ENCODE results near the gene PADI3.
A peak's percentile ranks its signal among the peaks of the same experiment; 100 is the strongest.

PADI3 gene

DNA sequence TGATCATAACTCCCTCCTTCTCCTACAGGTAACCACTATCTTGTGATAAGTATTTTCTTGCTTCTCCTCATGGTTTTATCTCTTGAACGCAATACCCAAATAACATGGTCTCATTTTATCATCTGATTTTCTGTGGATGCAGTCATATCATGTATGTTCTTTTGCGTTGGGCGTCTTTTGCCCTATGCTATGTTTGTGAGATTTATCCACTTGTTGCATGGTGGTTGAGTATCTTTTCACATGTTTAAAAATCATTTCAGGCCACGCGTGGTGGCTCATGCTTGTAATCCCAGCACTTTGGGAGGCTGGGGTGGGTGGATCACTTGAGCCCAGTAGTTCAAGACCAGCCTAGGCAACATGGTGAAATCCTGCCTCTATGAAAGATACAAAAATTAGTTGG is 15.6 kb downstream of the PADI3 start:
- no peak for DNase-seq (ENCODE audit: insufficient read length, low spot score)
- no peak for TF ChIP-seq POLR2A (IDR thresholded peaks at IDR 0.05; ENCODE audit: low read depth, low read length)
- FAIRE-seq = no peak

GRCh38 chr1:17265162-17265561 is 16.3 kb downstream of the PADI3 start:
- TF ChIP-seq POLR2A (IDR thresholded peaks at IDR 0.05; ENCODE audit: low read depth, low read length) = no peak
- DNase-seq (ENCODE audit: insufficient read length, low spot score) = no peak
- FAIRE-seq = no peak

GRCh38 chr1:17265950-17266349 is 17.1 kb downstream of the PADI3 start:
- DNase-seq (ENCODE audit: insufficient read length, low spot score) = no peak
- no peak for TF ChIP-seq POLR2A (IDR thresholded peaks at IDR 0.05; ENCODE audit: low read depth, low read length)
- no peak for FAIRE-seq

DNA sequence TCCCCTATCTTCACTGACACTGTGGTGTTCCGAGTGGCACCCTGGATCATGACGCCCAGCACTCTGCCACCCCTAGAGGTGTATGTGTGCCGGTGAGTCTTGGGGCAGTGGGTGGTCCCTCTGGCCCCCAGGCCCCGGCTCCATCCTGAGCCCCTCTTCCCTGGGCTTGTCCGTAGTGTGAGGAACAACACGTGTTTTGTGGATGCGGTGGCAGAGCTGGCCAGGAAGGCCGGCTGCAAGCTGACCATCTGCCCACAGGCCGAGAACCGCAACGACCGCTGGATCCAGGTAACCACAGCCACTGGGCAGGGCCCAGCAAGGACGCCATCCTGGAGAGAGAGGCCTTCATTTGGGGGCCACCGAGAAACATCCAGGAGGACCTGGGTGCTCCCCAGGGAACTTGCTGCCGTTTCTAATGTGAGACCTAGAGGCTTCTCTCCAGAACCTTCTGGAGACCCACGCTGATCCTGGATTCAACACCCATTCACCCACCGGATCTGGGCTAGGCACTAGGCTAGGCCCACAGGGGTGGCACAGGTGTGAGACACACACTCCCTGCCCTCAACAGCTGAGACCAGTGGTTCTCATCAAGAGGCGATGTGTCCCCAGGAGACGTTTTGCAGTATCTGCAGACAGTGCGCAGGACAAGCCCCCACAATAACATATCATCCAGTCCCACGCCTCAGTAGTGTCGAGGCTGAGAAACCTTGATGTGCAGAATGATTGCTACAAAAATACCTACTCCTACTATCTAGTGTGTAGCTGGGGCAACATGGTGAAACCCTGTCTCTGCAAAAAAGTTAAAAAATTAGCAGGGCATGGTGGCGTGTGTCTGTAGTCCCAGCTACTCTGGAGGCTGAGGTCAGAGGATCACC is 22.2 kb downstream of the PADI3 start:
- TF ChIP-seq POLR2A (IDR thresholded peaks at IDR 0.05; ENCODE audit: low read depth, low read length) = no peak
- DNase-seq (ENCODE audit: insufficient read length, low spot score) (no peak), FAIRE-seq (no peak)

DNA sequence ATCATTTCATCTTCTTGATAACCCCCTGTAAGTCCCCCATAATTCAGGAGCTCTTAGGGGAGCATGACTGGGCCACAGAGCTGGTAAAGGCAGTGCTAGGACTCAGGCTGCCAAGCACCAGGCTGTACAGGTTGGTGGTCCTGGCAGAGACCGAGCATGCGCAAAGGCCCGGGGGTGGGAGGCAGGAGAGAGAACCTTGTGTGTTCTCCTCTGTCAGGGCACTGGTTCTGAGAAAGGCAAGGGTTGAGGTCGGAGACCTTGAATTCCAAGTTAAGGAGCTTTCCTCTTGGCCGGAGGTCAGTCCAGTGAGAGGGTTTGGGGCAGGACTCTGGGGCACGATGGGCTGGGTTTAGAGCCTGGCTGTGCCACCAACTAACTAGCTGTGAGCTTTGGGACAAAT is 23.2 kb downstream of the PADI3 start:
- no peak for DNase-seq (ENCODE audit: insufficient read length, low spot score)
- TF ChIP-seq POLR2A (IDR thresholded peaks at IDR 0.05; ENCODE audit: low read depth, low read length) = no peak
- no peak for FAIRE-seq

GRCh38 chr1:17272646-17273045 is 23.7 kb downstream of the PADI3 start:
- FAIRE-seq (no peak), DNase-seq (ENCODE audit: insufficient read length, low spot score) (no peak)

DNA sequence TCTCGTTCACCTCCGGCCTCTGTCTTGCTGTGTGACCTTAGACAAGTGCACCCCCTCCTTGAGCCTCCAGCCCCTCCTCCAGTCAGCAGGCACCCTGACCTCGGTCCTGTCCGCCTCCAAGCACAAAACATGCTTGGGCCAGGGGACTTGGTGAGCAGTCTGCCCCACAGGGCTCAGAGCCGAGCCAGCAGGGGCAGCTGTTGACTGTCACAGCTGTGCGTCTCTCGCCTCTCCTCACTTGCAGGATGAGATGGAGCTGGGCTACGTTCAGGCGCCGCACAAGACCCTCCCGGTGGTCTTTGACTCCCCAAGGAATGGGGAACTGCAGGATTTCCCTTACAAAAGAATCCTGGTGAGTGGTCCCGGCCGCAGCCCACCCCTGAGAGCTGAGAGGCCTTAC is 24.2 kb downstream of the PADI3 start:
- no peak for TF ChIP-seq POLR2A (IDR thresholded peaks at IDR 0.05; ENCODE audit: low read depth, low read length)
- no peak for FAIRE-seq
- DNase-seq (ENCODE audit: insufficient read length, low spot score) = no peak

More at GRCh38 chr1:17272646-17273045, 23.7 kb downstream of the PADI3 start:
- TF ChIP-seq POLR2A (IDR thresholded peaks at IDR 0.05; ENCODE audit: low read depth, low read length) = no peak

- FAIRE-seq = peak; percentile 23
- no peak for TF ChIP-seq POLR2A (IDR thresholded peaks at IDR 0.05; ENCODE audit: low read depth, low read length)
- DNase-seq (ENCODE audit: insufficient read length, low spot score) = peak; percentile 41
Measured at GRCh38 chr1:17274186-17275170, 25.6 kb downstream of the PADI3 start.

DNA sequence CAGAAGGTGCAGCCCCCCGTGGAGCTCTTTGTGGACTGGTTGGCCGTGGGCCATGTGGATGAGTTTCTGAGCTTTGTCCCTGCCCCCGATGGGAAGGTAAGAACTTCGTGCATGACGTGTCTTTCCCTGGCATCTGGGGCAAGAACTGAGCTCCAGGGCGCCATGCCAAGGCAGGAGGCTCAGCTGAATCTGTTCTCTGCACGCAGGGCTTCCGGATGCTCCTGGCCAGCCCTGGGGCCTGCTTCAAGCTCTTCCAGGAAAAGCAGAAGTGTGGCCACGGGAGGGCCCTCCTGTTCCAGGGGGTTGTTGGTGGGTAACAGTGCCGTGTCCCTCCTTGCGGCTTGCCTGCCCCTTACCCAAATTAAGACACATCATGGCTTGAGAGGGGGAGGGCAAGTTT is 27.7 kb downstream of the PADI3 start:
- peak; percentile 69 for DNase-seq (ENCODE audit: insufficient read length, low spot score)
- peak; percentile 68 for FAIRE-seq
- TF ChIP-seq POLR2A (IDR thresholded peaks at IDR 0.05; ENCODE audit: low read depth, low read length) = no peak

DNA sequence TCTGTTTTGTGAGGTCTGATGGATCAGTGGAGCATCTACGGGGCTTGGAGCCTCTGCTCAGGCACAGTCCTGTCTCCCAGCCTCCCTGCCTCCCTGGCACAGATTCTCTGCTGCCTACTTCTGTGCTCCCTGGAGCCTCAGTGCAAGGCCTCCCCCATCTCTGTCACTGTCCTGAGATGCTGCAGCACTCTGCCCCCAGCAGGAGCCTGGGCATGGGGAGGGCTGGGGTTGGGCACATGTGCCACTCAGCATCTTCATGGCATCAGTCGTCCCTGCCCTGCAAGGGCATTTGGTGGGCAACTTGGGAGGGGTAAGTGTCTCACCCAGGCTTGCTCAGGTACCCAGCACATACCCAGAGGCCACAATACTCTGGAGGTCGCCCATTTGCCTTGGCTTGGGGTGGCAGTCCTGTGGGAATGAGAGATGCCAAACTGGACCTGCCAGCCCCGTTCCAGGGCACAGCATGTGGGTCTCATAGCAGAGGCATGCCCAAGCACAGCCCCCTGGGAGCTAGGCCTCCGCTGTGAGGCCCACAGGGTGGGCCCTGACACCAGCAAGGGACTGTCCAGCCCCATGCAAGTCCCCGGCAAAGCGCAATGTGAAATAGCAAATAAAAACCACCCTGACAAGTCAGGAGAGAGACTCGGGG is 28.7 kb downstream of the PADI3 start:
- DNase-seq (ENCODE audit: insufficient read length, low spot score) (no peak), FAIRE-seq (no peak)
- no peak for TF ChIP-seq POLR2A (IDR thresholded peaks at IDR 0.05; ENCODE audit: low read depth, low read length)

DNA sequence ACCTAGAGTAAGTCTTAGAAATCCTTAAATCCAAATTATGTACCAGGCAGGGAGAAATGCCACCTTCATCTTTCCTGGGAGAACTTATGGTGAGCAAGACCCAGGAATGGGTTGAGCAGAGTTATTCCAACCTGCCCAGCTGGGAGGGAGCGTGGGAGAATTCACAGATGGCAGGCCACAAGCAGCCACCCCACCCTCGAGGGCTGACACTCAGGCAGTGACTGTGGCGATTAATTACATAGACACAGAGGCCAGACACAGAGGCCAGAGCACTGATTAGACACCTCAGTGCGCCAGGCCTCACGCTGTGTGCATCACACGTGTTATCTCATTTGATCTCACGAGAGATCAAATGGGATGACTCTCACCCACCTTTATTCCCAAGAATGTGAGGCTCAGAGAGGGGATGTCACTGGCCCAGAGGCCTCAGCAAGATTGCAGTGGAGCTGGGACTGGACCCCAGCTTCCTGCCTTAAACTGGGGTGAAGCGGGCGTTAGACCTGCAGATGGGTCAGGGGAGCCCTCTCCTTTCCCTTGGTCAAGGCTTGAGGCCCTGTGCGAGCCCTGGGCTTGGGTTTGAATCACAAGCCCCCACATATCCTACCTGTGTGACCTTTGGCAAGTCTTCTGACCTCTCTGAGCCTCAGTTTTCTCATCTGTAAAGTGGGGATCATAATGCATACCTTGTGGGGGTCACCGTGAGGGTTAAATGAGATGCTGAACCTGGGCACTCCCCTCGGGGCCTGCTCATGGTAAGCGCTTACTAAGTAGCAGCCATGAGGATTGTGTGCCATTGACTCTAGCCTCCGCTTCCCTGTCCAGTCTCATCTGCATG is 30.3 kb downstream of the PADI3 start:
- TF ChIP-seq POLR2A (IDR thresholded peaks at IDR 0.05; ENCODE audit: low read depth, low read length) = no peak
- DNase-seq (ENCODE audit: insufficient read length, low spot score) (no peak), FAIRE-seq (no peak)

- no peak for FAIRE-seq
Measured at GRCh38 chr1:17280436-17280835, 31.5 kb downstream of the PADI3 start.

GRCh38 chr1:17280894-17281293 is 32.0 kb downstream of the PADI3 start:
- no peak for TF ChIP-seq POLR2A (IDR thresholded peaks at IDR 0.05; ENCODE audit: low read depth, low read length)
- no peak for FAIRE-seq
- no peak for DNase-seq (ENCODE audit: insufficient read length, low spot score)

More at GRCh38 chr1:17280436-17280835, 31.5 kb downstream of the PADI3 start:
- no peak for TF ChIP-seq POLR2A (IDR thresholded peaks at IDR 0.05; ENCODE audit: low read depth, low read length)
- no peak for DNase-seq (ENCODE audit: insufficient read length, low spot score)

All from H54 (cell line).